ENCODE data around the gene APBB2.

APBB2 gene

DNA sequence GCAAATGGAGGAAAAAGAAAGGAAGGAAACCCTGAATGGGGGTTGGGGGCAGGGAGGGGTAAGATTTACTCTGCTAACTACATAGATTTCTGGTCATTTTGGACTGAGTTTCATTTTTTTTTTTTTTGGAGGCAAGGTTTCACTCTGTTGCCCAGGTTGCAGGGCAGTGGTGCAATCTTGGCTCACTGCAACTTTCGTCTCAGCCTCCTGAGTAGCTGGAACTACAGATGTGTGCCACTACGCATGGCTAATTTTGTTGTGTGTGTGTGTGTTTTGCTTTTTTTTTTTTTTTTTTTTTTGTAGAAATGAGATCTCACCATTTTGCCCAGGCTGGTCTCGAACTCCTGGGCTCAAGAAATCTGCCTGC is 223.5 kb downstream of the APBB2 start:
- DNase-seq (ENCODE audit: low read depth in 2 of 3, low spot score in 2 of 3), result no peak

GRCh38 chr4:40990236-40990898 is 224.0 kb downstream of the APBB2 start:
- DNase-seq (ENCODE audit: low read depth in 2 of 3, low spot score in 2 of 3), result no peak

GRCh38 chr4:40987151-40987550 is 227.2 kb downstream of the APBB2 start:
- DNase-seq (ENCODE audit: low read depth in 2 of 3, low spot score in 2 of 3), result no peak

DNA sequence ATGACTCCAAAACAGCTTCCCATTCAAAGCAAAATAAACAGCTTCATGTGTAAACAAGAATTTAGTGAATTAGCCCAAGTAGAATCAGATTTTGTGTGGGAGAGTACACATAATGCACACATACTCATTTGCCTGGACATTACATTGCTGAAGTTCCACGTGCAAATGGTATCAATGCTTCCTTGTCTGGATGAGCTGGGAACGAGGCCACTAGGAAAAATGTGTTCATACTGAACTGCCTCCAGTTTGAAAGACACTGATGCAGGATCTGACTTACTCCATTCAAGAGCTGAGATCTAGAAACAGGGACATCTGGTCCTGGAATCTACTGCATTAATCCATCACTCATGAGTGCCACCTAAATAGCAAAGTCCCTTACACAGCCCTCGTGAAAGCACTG is 228.0 kb downstream of the APBB2 start:
- DNase-seq (ENCODE audit: low read depth in 2 of 3, low spot score in 2 of 3), result no peak

- DNase-seq (ENCODE audit: low read depth in 2 of 3, low spot score in 2 of 3), result no peak
Observed at GRCh38 chr4:40984051-40984450, 230.3 kb downstream of the APBB2 start.

DNA sequence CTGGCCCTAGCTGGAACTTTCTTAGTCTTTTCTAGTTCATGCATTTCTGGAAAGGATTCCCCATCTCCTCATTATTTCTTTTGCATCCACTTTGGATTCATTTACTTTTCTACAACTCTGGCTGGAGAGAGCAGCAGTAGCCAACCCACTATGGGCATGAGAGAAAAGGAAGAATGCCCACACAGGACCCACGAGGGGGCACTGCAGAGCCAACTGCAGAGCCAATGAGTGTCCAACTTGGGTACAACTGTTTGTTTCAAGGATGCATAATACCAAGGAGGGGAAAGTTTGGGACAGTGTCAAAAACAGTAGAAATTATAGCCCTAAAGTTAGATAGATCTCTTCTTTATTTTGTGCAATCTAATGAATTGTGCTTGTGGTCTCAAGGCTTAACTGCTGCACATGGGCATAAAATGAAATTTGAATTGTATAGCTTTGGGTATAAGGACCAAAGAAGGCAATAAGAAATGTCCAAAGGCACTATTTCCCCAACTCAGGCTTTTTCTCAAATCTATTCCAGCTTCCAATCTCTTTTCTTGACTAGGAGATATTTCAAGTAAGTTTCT is 233.9 kb downstream of the APBB2 start:
- no peak for DNase-seq (ENCODE audit: low read depth in 2 of 3, low spot score in 2 of 3)

DNA sequence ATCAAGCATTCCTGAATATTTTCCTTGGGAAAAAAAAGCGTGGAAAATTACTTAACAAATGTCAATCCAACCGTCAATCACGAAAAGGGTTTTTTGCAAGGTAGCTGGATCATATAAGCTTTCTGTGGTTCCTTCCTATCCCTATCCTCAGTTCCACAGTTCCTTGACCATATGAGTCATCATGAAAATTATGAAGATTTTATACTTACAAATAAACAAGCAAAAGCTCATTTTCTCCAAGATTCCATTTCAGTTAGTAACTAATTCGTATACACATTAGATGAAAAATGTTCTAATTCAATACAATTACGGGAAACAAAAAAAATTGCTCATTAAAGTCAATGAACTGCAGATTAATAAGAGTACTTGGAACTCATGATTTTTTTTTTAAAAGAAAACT is 235.8 kb downstream of the APBB2 start:
- no peak for DNase-seq (ENCODE audit: low read depth in 2 of 3, low spot score in 2 of 3)

GRCh38 chr4:40976343-40976742 is 238.0 kb downstream of the APBB2 start:
- no peak for DNase-seq (ENCODE audit: low read depth in 2 of 3, low spot score in 2 of 3)

GRCh38 chr4:40972722-40973121 is 241.6 kb downstream of the APBB2 start:
- DNase-seq (ENCODE audit: low read depth in 2 of 3, low spot score in 2 of 3), result no peak

GRCh38 chr4:40971338-40971737 is 243.0 kb downstream of the APBB2 start:
- no peak for DNase-seq (ENCODE audit: low read depth in 2 of 3, low spot score in 2 of 3)

DNA sequence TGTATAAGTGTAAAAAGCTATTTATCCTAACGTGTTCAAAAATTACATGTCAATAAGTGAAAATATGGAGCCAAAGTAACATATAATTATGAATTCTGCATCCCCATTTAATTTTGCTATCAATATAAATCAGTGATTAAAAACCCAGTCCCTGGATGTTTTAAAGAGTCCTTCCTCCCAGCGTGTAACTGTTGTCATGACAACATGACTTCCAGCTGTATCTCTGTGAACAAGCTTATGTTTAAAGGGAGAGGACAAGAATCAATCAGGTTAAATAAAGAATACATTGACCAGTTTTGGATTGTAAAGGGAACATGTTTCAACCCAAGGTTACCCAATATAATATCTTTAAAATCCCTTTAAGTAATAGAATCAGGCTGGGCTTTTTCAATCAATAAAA is 244.8 kb downstream of the APBB2 start:
- no peak for DNase-seq (ENCODE audit: low read depth in 2 of 3, low spot score in 2 of 3)

DNA sequence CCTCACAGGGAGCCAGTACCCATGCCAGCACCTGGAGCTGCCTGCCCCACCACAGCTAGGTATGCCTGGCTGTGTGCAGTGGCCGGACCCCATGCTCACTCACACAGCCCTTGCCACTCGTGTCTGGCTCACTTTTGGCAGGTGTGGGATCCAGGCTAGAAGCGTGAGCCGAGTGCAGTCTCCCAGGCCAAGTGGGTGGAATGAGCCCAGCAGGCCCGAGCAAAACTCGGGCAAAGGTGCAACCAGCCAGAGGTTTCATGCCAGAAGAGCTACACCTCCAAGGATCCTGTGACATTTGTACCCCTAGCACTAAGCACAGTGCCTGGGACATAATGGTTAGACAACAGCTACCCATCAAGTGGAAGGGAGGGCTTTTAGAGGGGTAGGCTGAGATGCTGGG is 246.8 kb downstream of the APBB2 start:
- no peak for DNase-seq (ENCODE audit: low read depth in 2 of 3, low spot score in 2 of 3)

- no peak for DNase-seq (ENCODE audit: low read depth in 2 of 3, low spot score in 2 of 3)
Observed at GRCh38 chr4:40966091-40966490, 248.3 kb downstream of the APBB2 start.

DNA sequence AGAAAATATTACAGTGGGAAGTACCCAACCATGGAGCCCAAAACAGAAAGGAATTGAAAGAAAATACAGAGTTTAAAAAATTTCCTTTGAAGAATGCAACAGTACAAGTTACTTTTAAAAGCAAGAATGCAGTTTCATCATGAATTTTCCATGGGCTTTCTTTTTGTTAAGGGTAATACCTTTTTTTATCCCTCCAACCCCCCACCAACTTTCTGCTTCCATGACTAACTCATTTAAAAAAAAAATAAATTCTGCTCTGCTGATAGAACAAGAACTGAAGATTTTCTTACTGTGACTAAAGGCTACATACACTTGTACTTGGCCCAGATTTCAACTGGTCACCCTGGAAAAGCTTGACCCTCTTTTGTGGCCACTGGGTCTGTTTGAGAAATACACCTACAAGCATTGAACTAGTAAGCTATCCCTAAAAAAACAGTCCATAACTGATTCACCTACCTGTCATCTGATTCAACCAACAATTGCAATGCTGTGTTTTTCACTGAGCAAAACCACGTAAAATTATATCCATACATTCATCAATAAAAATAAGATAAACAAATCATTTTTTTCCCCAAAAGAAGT is 250.4 kb downstream of the APBB2 start:
- DNase-seq (ENCODE audit: low read depth in 2 of 3, low spot score in 2 of 3), result no peak

DNA sequence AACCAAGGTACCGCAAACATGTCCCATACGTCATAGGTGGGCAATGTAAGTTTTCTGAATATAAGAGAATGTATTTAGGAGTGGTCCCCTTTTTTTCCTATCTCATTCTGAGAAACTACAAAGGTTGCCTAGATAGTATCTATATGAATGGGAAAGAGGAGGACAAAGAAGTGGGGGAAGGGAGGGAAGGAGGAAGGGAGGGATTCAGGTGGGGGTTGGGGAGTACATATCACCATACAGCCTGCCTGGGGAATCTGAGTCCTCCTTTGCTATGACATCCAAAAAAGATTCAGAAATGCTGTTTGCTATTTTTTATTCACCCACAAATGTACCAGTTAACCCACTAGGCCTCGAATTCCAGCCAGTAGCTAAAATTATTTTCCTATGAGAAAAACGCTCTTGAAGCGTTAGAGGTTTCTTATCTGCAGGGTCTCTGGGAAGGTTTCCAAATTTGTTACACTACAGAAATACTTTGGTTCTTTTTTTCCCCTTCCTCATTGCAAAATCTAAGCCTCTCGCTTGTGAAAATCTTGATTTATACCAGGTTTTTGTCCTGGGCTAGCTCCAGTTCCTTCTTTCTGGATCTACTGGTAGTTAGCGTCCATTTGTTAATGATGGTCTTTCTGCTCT is 251.7 kb downstream of the APBB2 start:
- no peak for DNase-seq (ENCODE audit: low read depth in 2 of 3, low spot score in 2 of 3)

GRCh38 chr4:40960941-40961340 is 253.4 kb downstream of the APBB2 start:
- no peak for DNase-seq (ENCODE audit: low read depth in 2 of 3, low spot score in 2 of 3)

DNA sequence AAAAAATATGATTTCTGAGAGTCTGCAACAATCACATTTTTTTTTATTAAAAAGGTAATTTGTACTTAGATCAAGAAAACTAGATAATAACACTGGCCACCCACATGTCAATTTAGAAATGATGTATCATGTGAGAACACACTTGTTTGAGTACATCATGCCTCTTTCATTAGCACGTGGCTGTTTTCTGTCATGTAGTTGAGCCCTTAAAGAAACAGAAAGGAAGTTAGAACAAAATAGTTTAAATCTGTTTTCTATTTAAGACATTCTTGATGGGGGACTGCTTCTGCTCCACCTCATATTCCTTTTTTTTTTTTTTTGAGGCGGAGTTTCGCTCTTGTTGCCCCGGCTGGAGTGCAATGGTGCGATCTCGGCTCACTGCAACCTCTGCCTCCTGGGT is 257.1 kb downstream of the APBB2 start:
- no peak for DNase-seq (ENCODE audit: low read depth in 2 of 3, low spot score in 2 of 3)

DNA sequence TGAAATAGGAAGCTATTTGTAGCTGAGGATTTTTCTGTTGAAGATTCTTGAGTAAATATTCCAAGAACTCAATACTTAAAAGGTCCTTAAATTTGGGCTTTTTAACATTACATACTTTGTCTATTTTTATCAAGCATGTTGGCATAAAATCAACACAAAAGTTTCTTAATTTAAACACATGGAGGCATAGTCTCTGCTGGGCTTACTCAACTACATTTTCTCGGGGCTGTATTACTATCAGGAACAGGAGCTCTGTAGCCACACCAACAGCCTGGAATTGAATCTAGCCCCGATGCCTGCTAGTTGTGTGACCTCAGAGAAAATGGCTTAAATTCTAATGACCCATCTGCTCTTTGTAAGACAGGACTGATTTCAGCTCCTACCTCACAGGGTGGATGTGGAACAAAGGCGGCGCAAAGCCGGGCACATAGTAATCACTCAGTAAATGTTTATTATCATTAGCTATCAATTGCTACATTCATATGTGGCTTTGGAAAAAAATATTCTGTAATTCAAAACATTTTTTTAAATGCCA is 257.6 kb downstream of the APBB2 start:
- no peak for DNase-seq (ENCODE audit: low read depth in 2 of 3, low spot score in 2 of 3)

DNA sequence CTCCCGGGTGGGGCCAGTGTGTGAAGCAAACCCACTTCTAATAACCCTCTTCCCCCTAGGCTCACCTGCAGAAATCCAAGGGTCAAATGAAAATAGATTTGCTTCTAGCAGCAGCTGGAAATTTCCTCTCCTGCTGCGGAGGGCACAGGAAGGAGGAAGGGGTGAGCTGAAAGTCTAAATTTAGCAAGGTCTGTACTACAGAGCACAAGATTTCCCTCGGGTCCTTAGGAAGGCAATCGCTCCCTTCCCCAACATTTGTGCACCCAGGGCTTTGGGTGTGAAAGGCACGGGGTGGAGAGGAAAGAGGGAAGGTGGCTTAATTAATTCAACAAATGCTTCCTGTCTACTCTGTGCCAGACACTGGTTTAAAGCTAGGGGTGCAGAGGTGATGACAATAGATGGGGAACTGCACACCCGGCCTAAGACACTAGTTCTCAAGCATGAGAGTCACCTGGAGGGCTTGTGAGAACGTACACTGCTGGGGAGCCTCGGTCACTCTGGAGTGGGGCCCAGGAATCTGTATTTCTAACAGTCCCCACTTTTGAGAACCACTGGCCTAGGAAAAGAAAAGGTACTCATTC is 260.2 kb downstream of the APBB2 start:
- DNase-seq (ENCODE audit: low read depth in 2 of 3, low spot score in 2 of 3), result no peak

DNA sequence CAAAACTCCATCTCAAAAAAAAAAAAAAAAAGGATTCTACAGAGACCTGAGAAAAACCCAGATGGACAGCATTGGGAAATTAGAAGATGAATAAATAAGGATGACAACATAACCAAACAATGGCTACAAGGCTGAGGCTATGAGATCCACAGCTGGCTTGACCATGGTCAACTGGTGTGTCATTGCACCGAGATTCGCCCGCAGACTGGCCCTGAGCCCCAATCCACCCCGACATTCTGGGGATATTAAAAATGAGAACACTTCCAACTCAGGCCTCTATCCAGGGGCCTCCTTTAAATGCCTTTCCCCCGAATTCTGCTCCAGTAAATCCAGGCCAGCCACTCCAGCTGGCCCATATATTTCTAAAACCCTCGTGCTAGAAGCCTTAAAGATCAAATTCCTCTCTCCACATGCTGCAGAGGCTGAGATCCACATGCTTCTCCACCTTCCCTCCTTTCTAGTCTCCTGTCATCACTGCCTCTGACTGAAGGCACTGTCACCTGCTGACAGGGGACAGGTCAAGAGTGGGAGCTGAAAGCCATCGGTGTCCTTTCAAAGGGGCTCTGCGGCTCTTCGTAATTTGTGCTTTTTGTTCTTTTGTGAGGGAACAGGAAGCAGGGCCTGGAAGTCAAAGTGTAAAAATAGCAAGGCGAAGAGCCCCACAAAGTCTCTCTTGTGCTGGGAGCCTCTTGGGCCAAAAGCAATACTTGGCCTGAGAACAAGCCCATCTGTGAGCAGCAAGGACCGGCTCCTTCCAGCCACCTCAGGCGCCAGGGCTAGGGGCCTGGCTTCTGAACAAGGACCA is 260.9 kb downstream of the APBB2 start:
- DNase-seq (ENCODE audit: low read depth in 2 of 3, low spot score in 2 of 3), result no peak

- no peak for DNase-seq (ENCODE audit: low read depth in 2 of 3, low spot score in 2 of 3)
Observed at GRCh38 chr4:40952672-40953071, 261.7 kb downstream of the APBB2 start.

Data from activated CD8-positive, alpha-beta memory T cell treated with anti-CD3 and anti-CD28 coated beads for 48 hours (primary cell).